HCT116 (cell line): ENCODE data around the gene BTBD9. TPM values are rescaled to one million over a fixed set of nuclear protein-coding genes. Genes with fewer than 3 reads are reported as not detected.

Source experiments
- ATAC-seq: fragments of 200-7000 bp; cut with Tn5 transposase; 2 replicates; pipeline ENCODE4 v1.9.1; 2020; ENCODE audit warnings: mild to moderate bottlenecking, moderate library complexity
- BruUV-seq: library from RNA; stranded (reverse); fragments of 400-500 nt; replicated peaks from 2 replicates; lab custom pipeline; 2021; lab: Mats Ljungman, UMichigan
- CTCF ChIA-PET: fragments of 300-600 bp; sonication (Branson Sonifier 250); formaldehyde crosslinking; loops from one replicate; lab custom pipeline; 2021; ENCODE audit warnings: antibody characterized with exemption; lab: Charles Lee
- POLR2A ChIA-PET: fragments of 300-600, 350-600 bp; sonication (Branson Sonifier 250); formaldehyde crosslinking; loops from one replicate; lab custom pipeline; 2021; ENCODE audit warnings: antibody characterized with exemption; lab: Charles Lee
- RAD21 ChIA-PET, 2 experiments: fragments of 300-600 bp; sonication (Branson Sonifier 250); formaldehyde crosslinking; loops; one replicate each; lab custom pipeline; 2023; ENCODE audit warnings: low total read pairs in 2 of 2; ENCODE audit not compliant: uncharacterized antibody in 2 of 2, unreplicated experiment in 2 of 2, low non-redundant PET in 1 of 2; lab: Charles Lee
- DNase-seq: peaks from one replicate; pipeline ENCODE4 v3.0.0-alpha.2; 2010; ENCODE audit warnings: low read depth, low spot score
- H2AFZ ChIP-seq: fragments of 200-600 bp; shearing (Covaris generic), sonication (generic); 2 replicates; pipeline ENCODE4 v1.6.1; 2017; ENCODE audit warnings: low read depth, mixed run types, mixed read lengths, antibody characterized with exemption, low read length; ENCODE audit not compliant: poor library complexity, severe bottlenecking
- H3K27ac ChIP-seq: 2 replicates; pipeline ENCODE4 v1.5.1; 2012; ENCODE audit warnings: low read depth, low read length
- H3K27me3 ChIP-seq: fragments of 200-600 bp; sonication (generic); 2 replicates; pipeline ENCODE4 v1.6.1; 2016; ENCODE audit warnings: mixed run types, low read length, mixed read lengths; ENCODE audit not compliant: insufficient read depth
- H3K36me3 ChIP-seq, 2 experiments: fragments of 200-500 bp in 1 of 2; fragments of 200-600 bp in 1 of 2; sonication (Bioruptor generic) in 1 of 2; sonication (generic) in 1 of 2; 2 replicates each; pipeline versions ENCODE4 v1.5.1 to v1.6.1; 2014 to 2016; ENCODE audit warnings: low read length in 2 of 2, inconsistent platforms in 1 of 2, mixed read lengths in 1 of 2, mixed run types in 1 of 2; ENCODE audit not compliant: insufficient read depth in 2 of 2, control insufficient read depth in 1 of 2
- H3K4me1 ChIP-seq, 2 experiments: fragments of 200-600 bp in 1 of 2; sonication (generic) in 1 of 2; 2 replicates each; pipeline versions ENCODE4 v1.5.1 to v1.6.1; 2012 to 2017; ENCODE audit warnings: low read length in 2 of 2, inconsistent platforms in 1 of 2, mild to moderate bottlenecking in 1 of 2, mixed read lengths in 1 of 2, mixed run types in 1 of 2, moderate library complexity in 1 of 2; ENCODE audit not compliant: insufficient read depth in 2 of 2, control insufficient read depth in 1 of 2
- H3K4me2 ChIP-seq: fragments of 200-600 bp; sonication (generic); 2 replicates; pipeline ENCODE4 v1.6.1; 2017; ENCODE audit warnings: mixed run types, low read length, mixed read lengths
- H3K4me3 ChIP-seq, 2 experiments: fragments of 200-600 bp in 1 of 2; sonication (generic) in 1 of 2; replicated peaks in 1 of 2; 2 replicates each; pipeline ENCODE4 v1.5.1; 2011 to 2016; ENCODE audit warnings: low read length in 2 of 2, control low read depth in 1 of 2, low read depth in 1 of 2, mild to moderate bottlenecking in 1 of 2, mixed read lengths in 1 of 2, mixed run types in 1 of 2
- H3K79me2 ChIP-seq: fragments of 200-600 bp; sonication (generic); 2 replicates; pipeline ENCODE4 v1.6.1; 2017; ENCODE audit warnings: mild to moderate bottlenecking, mixed run types, low read length, moderate library complexity, mixed read lengths; ENCODE audit not compliant: insufficient read depth
- H3K9ac ChIP-seq: fragments of 200-600 bp; sonication (generic); 2 replicates; pipeline ENCODE4 v1.6.1; 2016; ENCODE audit warnings: low read length, mixed read lengths
- H3K9me2 ChIP-seq: fragments of 200-600 bp; sonication (generic), shearing (Covaris generic); 2 replicates; pipeline ENCODE4 v1.6.1; 2017; ENCODE audit warnings: mixed run types, mild to moderate bottlenecking, moderate library complexity; ENCODE audit not compliant: insufficient read depth
- H3K9me3 ChIP-seq, 2 experiments: fragments of 200-500 bp in 1 of 2; fragments of 200-600 bp in 1 of 2; sonication (Bioruptor generic) in 1 of 2; sonication (generic) in 1 of 2; 2 replicates each; pipeline ENCODE4 v1.6.1; 2014 to 2017; ENCODE audit warnings: low read length in 2 of 2, mixed read lengths in 2 of 2, inconsistent platforms in 1 of 2, low read depth in 1 of 2, mild to moderate bottlenecking in 1 of 2, mixed run types in 1 of 2, moderate library complexity in 1 of 2; ENCODE audit not compliant: control insufficient read depth in 1 of 2, insufficient read depth in 1 of 2
- H4K20me1 ChIP-seq: fragments of 200-600 bp; sonication (generic), shearing (Covaris generic); 2 replicates; pipeline ENCODE4 v1.6.1; 2017; ENCODE audit warnings: mixed run types, mild to moderate bottlenecking, moderate library complexity; ENCODE audit not compliant: insufficient read depth
- CBX3 ChIP-seq: IDR thresholded peaks from 2 replicates; pipeline ENCODE4 v1.6.1; 2012; ENCODE audit warnings: low read depth
- CEBPB ChIP-seq: IDR thresholded peaks from 2 replicates; pipeline ENCODE4 v1.6.1; 2012; ENCODE audit warnings: low read depth
- CTCF ChIP-seq, 3 experiments: fragments of 200-600 bp in 1 of 3; sonication (generic) in 1 of 3; IDR thresholded peaks in 2 of 3; conservative IDR thresholded peaks in 1 of 3; 2 replicates each; pipeline ENCODE4 v1.5.1; 2012 to 2017; ENCODE audit warnings: low read depth in 2 of 3, low read length in 2 of 3, antibody characterized with exemption in 1 of 3, borderline replicate concordance in 1 of 3, control low read depth in 1 of 3, mild to moderate bottlenecking in 1 of 3, mixed read lengths in 1 of 3, mixed run types in 1 of 3, moderate library complexity in 1 of 3; ENCODE audit not compliant: insufficient read depth in 1 of 3
- EGR1 ChIP-seq: IDR thresholded peaks from 2 replicates; pipeline ENCODE4 v1.6.1; 2012; ENCODE audit warnings: low read depth
- EZH2 ChIP-seq: fragments of 200-600 bp; sonication (generic); IDR thresholded peaks from 2 replicates; pipeline ENCODE4 v1.6.1; 2017; ENCODE audit warnings: antibody characterized with exemption, mixed run types
- EZH2phosphoT487 ChIP-seq: fragments of 200-600 bp; IDR thresholded peaks from 2 replicates; pipeline ENCODE4 v1.6.1; 2018; ENCODE audit warnings: antibody characterized with exemption, borderline replicate concordance
- FOSL1 ChIP-seq: IDR thresholded peaks from 2 replicates; pipeline ENCODE4 v1.6.1; 2012; ENCODE audit warnings: low read depth
- MAX ChIP-seq: IDR thresholded peaks from 2 replicates; pipeline ENCODE4 v1.6.1; 2012
- POLR2A ChIP-seq: IDR thresholded peaks from 2 replicates; pipeline ENCODE4 v1.7.0; 2011; ENCODE audit warnings: borderline replicate concordance; ENCODE audit not compliant: insufficient read depth, insufficient read length; ENCODE audit errors: extremely low read depth
- REST ChIP-seq: IDR thresholded peaks from 2 replicates; pipeline ENCODE4 v1.6.1; 2012; ENCODE audit warnings: low read depth
- SIN3A ChIP-seq: IDR thresholded peaks from 2 replicates; pipeline ENCODE4 v1.6.1; 2012; ENCODE audit warnings: low read depth
- TCF7L2 ChIP-seq: IDR thresholded peaks from 2 replicates; pipeline ENCODE4 v1.7.0; 2011; ENCODE audit warnings: borderline replicate concordance, inconsistent platforms; ENCODE audit not compliant: insufficient read depth, insufficient read length; ENCODE audit errors: extremely low read depth
- intact Hi-C: fragments of 100-400 bp; cut with micrococcal nuclease; formaldehyde crosslinking; loops from 2 replicates; pipeline ENCODE4 v1.10.0; 2022
- total RNA-seq: library from RNA; stranded (reverse); gene quantifications from one replicate; pipeline ENCODE4 v1.2.1, GENCODE V29; 2021; ENCODE audit not compliant: unreplicated experiment

BTBD9 gene
- total RNA-seq, 1 experiment from 2014 or later: 10.9 TPM

- RAD21 ChIA-PET: no interaction called here
- Histone ChIP-seq H3K4me1 (no peaks in the 10 kb centered on the region), H2AFZ (no peak overlapping the region), H3K9me3 (no peaks in the 10 kb centered on the region)
- DNase-seq: no peak
- CTCF ChIA-PET: no interaction called here
- no peak for TF ChIP-seq EZH2
- TF ChIP-seq REST: no peak
- no peak for TF ChIP-seq POLR2A
- no peak for TF ChIP-seq MAX
- TF ChIP-seq FOSL1: no peak
- no peak for TF ChIP-seq EZH2phosphoT487
- no peak for TF ChIP-seq CEBPB
- TF ChIP-seq CTCF (IDR thresholded peaks at IDR 0.05 in 2 of 3, conservative IDR thresholded peaks at IDR 0.05 in 1 of 3; ENCODE audit: borderline replicate concordance in 1 of 3, insufficient read depth in 1 of 3, low read depth in 2 of 3, low read length in 2 of 3): no peak
- no peak for TF ChIP-seq EGR1
- TF ChIP-seq TCF7L2: no peak
- TF ChIP-seq CBX3: no peak
- TF ChIP-seq SIN3A: no peak
- TF ChIP-seq, all 23 proteins: peak for 0
- Histone ChIP-seq H4K20me1 (no peaks in the 10 kb centered on the region), H3K9ac (no peak overlapping the region), H3K27ac (no peak overlapping the region), H3K4me2 (no peak overlapping the region), H3K36me3 (no peaks in the 10 kb centered on the region), H3K4me3 (no peak overlapping the region), H3K27me3 (no peaks in the 10 kb centered on the region), H3K9me2 (no peaks in the 10 kb centered on the region), H3K79me2 (no peaks in the 10 kb centered on the region)
- intact Hi-C loops: no loop called here
- no peak for ATAC-seq
- no TSS peak for BruUV-seq
- POLR2A ChIA-PET: no interaction called here
These were observed 216.0 kb downstream of the BTBD9 start for GRCh38 chr6:38423746-38424145.
